ENCODE measurements around the gene NBAS. TPM values are rescaled to one million over a fixed set of nuclear protein-coding genes. Genes with fewer than 3 reads are reported as not detected.

NBAS gene
- total RNA-seq, 2 experiments from 2014 or later, result 24.3 to 25.5 TPM

DNA sequence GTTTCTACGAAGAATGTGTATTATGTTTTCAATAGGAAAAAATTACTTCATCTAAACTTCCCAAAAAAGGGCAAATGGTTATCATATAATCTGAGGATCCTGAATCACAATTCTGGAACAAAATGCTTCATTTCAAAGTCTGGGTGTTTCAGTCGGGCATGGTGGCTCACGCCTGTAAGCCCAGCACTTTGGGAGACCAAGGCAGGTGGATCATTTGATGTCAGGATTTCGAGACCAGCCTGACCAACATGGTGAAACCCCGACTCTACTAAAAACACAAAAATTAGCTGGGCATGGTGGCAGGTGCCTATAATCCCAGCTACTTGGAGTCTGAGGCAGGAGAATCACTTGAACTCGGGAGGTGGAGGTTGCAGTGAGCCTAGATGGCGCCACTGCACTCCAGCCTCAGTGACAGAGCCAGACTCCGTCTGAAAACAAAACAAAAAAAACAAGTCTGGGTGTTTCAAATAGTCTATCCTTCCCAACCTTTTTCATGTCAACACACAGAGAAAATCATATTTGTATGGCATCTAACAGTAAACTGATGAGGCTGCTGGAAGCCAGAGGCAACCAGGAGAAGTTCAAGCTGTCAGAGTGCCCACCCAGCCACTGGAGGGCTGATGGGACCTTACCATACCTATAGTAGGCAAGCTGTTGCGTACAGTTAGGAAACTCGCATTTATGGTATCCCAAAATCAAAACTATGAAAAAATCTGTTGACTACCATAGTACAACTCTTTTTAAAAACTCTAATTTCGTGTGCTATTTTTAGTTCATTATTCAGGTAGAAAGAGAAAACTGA is 14.6 kb downstream of the NBAS start:
- POLR2A ChIA-PET, result interaction anchor here (1.1 kb wide), 1 partner anchor 15 kb away, joined by 8 read pairs; the partner anchor contains the start of gene NBAS
- Mint-ChIP-seq H3K27me3 (no peaks in the 10 kb centered on the region), H3K4me3 (no peak overlapping the region)

GRCh38 chr2:15544227-15544626 is 16.9 kb downstream of the NBAS start:
- no peak overlapping the region for H3K27ac Mint-ChIP-seq
- Histone ChIP-seq H3K4me3 (ENCODE audit: low read length) (no peak overlapping the region), H3K36me3 (ENCODE audit: insufficient read depth, low read length) (peaks cover 6% of the 10 kb centered on the region), H3K27ac (ENCODE audit: low read depth in 1 of 2, low read length in 2 of 2) (no peak overlapping the region), H3K9me3 (ENCODE audit: control insufficient read depth in 1 of 2, insufficient read depth in 1 of 2, low read length in 2 of 2) (no peaks in the 10 kb centered on the region), H3K27me3 (ENCODE audit: control insufficient read depth in 1 of 2, insufficient read depth in 2 of 2, low read length in 2 of 2) (no peaks in the 10 kb centered on the region), H3K4me1 (ENCODE audit: insufficient read depth, low read length) (no peaks in the 10 kb centered on the region)
- TF ChIP-seq CTCF (IDR thresholded peaks at IDR 0.05), result no peak
- ChIA-PET CTCF (no interaction called here), POLR2A (no interaction called here)
- ATAC-seq (ENCODE audit: poor library complexity) (no peak), DNase-seq (no peak)
- peaks cover 10% of the 10 kb centered on the region for H3K4me1 Mint-ChIP-seq (ENCODE audit: low read depth)
- no peaks in the 10 kb centered on the region for H3K27me3 Mint-ChIP-seq
- no peaks in the 10 kb centered on the region for H3K9me3 Mint-ChIP-seq
- intact Hi-C loops (cut with DNase I, micrococcal nuclease), result no loop called here
- no peak overlapping the region for H3K4me3 Mint-ChIP-seq
- H3K36me3 Mint-ChIP-seq (ENCODE audit: low read depth), result peaks cover 56% of the 10 kb centered on the region

More for the DNA sequence above, 14.6 kb downstream of the NBAS start:
- TF ChIP-seq CTCF (IDR thresholded peaks at IDR 0.05), result no peak
- no peak overlapping the region for H3K27ac Mint-ChIP-seq
- DNase-seq (peak in 1 of 14 experiments; percentile 12), ATAC-seq (ENCODE audit: poor library complexity) (no peak)
- Histone ChIP-seq H3K27me3 (ENCODE audit: control insufficient read depth in 1 of 2, insufficient read depth in 2 of 2, low read length in 2 of 2) (no peaks in the 10 kb centered on the region), H3K9me3 (ENCODE audit: control insufficient read depth in 1 of 2, insufficient read depth in 1 of 2, low read length in 2 of 2) (no peaks in the 10 kb centered on the region), H3K4me1 (ENCODE audit: insufficient read depth, low read length) (no peaks in the 10 kb centered on the region), H3K27ac (ENCODE audit: low read depth in 1 of 2, low read length in 2 of 2) (no peak overlapping the region), H3K4me3 (ENCODE audit: low read length) (no peak overlapping the region), H3K36me3 (ENCODE audit: insufficient read depth, low read length) (peaks cover 10% of the 10 kb centered on the region)
- H3K4me1 Mint-ChIP-seq (ENCODE audit: low read depth), result no peaks in the 10 kb centered on the region
- CTCF ChIA-PET, result interaction anchor here (0.7 to 1.4 kb wide), 3 partner anchors 23 to 47 kb away, joined by 3 to 4 read pairs (median 3); no protein-coding TSS in a partner anchor
- H3K9me3 Mint-ChIP-seq, result no peaks in the 10 kb centered on the region
- peaks cover 49% of the 10 kb centered on the region for H3K36me3 Mint-ChIP-seq (ENCODE audit: low read depth)
- intact Hi-C loops (cut with DNase I, micrococcal nuclease), result no loop called here

DNA sequence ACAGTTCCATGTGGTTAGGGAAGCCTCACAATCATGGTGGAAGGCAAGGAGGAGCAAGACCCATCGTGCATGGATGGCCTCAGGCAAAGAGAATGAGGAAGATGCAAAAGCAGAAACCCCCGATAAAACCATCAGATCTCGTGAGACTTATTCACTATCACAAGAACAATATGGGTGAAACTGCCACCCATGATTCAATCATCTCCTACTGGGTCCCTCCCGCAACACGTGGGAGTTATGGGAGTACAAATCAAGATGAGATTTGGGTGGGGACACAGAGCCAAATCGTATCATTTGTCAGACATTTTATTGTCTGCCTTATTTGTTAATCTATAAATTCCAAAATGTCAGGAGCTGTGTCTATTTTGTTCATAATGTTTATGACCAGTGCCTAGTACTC is 17.6 kb downstream of the NBAS start:
- H3K27me3 Mint-ChIP-seq, result no peaks in the 10 kb centered on the region
- POLR2A ChIA-PET, result no interaction called here
- no peaks in the 10 kb centered on the region for H3K9me3 Mint-ChIP-seq
- H3K27ac Mint-ChIP-seq, result no peak overlapping the region
- Histone ChIP-seq H3K9me3 (ENCODE audit: control insufficient read depth in 1 of 2, insufficient read depth in 1 of 2, low read length in 2 of 2) (no peaks in the 10 kb centered on the region), H3K27ac (ENCODE audit: low read depth in 1 of 2, low read length in 2 of 2) (no peak overlapping the region), H3K27me3 (ENCODE audit: control insufficient read depth in 1 of 2, insufficient read depth in 2 of 2, low read length in 2 of 2) (no peaks in the 10 kb centered on the region), H3K4me1 (ENCODE audit: insufficient read depth, low read length) (no peaks in the 10 kb centered on the region), H3K4me3 (ENCODE audit: low read length) (no peak overlapping the region), H3K36me3 (ENCODE audit: insufficient read depth, low read length) (peaks cover 10% of the 10 kb centered on the region)
- DNase-seq (no peak), ATAC-seq (ENCODE audit: poor library complexity) (no peak)
- CTCF ChIA-PET, result no interaction called here
- H3K4me3 Mint-ChIP-seq, result no peak overlapping the region
- intact Hi-C loops (cut with DNase I, micrococcal nuclease), result no loop called here
- H3K4me1 Mint-ChIP-seq (ENCODE audit: low read depth), result peaks cover 10% of the 10 kb centered on the region
- H3K36me3 Mint-ChIP-seq (ENCODE audit: low read depth), result peaks cover 56% of the 10 kb centered on the region
- TF ChIP-seq CTCF (IDR thresholded peaks at IDR 0.05), result no peak

Data from CD4-positive, alpha-beta T cell (primary cell).